ENCODE measurements around the gene RALA. TPM values are rescaled to one million over a fixed set of nuclear protein-coding genes. Genes with fewer than 3 reads are reported as not detected.
A peak's percentile ranks its signal among the peaks of the same experiment; 100 is the strongest.

Gene RALA
- total and polyA plus RNA-seq, 2 of the 13 experiments (the other 11 are each of a cell fraction or from before 2014, with no cell fraction given): 11.8 to 19.5 TPM

DNA sequence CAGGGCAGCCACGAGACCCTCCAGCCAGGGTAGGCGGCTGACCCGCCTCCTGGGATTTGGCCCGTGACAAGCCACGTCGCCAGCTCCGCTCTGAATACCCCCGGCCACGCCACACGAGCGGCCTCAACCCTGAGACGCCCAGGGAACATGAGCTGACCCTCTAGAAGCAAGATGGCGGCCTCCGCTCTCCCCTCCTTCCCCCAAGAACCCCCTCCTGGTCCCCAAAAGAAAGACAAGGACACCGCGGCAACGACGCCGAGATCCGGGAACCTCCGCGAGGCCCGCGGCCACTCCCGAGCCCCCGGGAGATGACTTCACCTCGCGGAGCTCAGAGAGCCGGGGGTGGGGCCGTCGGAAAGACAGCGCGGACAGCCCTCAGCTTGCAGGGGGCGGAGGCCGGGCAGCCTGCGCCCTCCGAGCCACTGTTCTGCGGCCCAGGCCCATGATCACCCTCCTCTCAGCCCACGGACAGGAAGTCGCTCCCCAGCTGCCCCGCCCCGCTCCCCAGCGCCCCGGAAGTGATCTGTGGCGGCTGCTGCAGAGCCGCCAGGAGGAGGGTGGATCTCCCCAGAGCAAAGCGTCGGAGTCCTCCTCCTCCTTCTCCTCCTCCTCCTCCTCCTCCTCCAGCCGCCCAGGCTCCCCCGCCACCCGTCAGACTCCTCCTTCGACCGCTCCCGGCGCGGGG, at the start of gene RALA (continued):
- TF ChIP-seq ZBTB1 (CRISPR knock-in tag; IDR thresholded peaks at IDR 0.05; ENCODE audit: borderline replicate concordance): no peak
- TF ChIP-seq MYNN (CRISPR knock-in tag; IDR thresholded peaks at IDR 0.05; ENCODE audit: low read depth): 0 out of 2 replicates have a peak, but pooled peaks have one; percentile 36
- TF ChIP-seq ZNF367 (CRISPR knock-in tag; IDR thresholded peaks at IDR 0.05; ENCODE audit: borderline replicate concordance): no peak
- TF ChIP-seq GFI1 (CRISPR knock-in tag; IDR thresholded peaks at IDR 0.05; ENCODE audit: borderline replicate concordance): no peak; the same call in 1 of the 2 replicates
- no peak; the same call in 1 of the 2 replicates for TF ChIP-seq ZBTB8A (CRISPR knock-in tag; IDR thresholded peaks at IDR 0.05; ENCODE audit: borderline replicate concordance, low read depth)
- TF ChIP-seq KAT2B (IDR thresholded peaks at IDR 0.05; ENCODE audit: borderline replicate concordance, low read depth, low read length): no peak
- TF ChIP-seq, protein P1, sequence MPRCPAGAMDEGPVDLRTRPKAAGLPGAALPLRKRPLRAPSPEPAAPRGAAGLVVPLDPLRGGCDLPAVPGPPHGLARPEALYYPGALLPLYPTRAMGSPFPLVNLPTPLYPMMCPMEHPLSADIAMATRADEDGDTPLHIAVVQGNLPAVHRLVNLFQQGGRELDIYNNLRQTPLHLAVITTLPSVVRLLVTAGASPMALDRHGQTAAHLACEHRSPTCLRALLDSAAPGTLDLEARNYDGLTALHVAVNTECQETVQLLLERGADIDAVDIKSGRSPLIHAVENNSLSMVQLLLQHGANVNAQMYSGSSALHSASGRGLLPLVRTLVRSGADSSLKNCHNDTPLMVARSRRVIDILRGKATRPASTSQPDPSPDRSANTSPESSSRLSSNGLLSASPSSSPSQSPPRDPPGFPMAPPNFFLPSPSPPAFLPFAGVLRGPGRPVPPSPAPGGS (CRISPR knock-in tag; IDR thresholded peaks at IDR 0.05): peak; percentile 54; the same call in 1 of the 2 replicates
- no peak; the same call in 1 of the 2 replicates for TF ChIP-seq SMYD3 (CRISPR knock-in tag; IDR thresholded peaks at IDR 0.05)
- TF ChIP-seq, protein P2, sequence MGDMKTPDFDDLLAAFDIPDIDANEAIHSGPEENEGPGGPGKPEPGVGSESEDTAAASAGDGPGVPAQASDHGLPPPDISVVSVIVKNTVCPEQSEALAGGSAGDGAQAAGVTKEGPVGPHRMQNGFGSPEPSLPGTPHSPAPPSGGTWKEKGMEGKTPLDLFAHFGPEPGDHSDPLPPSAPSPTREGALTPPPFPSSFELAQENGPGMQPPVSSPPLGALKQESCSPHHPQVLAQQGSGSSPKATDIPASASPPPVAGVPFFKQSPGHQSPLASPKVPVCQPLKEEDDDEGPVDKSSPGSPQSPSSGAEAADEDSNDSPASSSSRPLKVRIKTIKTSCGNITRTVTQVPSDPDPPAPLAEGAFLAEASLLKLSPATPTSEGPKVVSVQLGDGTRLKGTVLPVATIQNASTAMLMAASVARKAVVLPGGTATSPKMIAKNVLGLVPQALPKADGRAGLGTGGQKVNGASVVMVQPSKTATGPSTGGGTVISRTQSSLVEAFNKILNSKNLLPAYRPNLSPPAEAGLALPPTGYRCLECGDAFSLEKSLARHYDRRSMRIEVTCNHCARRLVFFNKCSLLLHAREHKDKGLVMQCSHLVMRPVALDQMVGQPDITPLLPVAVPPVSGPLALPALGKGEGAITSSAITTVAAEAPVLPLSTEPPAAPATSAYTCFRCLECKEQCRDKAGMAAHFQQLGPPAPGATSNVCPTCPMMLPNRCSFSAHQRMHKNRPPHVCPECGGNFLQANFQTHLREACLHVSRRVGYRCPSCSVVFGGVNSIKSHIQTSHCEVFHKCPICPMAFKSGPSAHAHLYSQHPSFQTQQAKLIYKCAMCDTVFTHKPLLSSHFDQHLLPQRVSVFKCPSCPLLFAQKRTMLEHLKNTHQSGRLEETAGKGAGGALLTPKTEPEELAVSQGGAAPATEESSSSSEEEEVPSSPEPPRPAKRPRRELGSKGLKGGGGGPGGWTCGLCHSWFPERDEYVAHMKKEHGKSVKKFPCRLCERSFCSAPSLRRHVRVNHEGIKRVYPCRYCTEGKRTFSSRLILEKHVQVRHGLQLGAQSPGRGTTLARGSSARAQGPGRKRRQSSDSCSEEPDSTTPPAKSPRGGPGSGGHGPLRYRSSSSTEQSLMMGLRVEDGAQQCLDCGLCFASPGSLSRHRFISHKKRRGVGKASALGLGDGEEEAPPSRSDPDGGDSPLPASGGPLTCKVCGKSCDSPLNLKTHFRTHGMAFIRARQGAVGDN (CRISPR knock-in tag; IDR thresholded peaks at IDR 0.05): peak; percentile 88
- TF ChIP-seq PHF20 (CRISPR knock-in tag; IDR thresholded peaks at IDR 0.05): no peak; the same call in none of the 2 replicates
- TF ChIP-seq SPEN (CRISPR knock-in tag; IDR thresholded peaks at IDR 0.05; ENCODE audit: low read depth): peak; percentile 77
- TF ChIP-seq FOXA1 (IDR thresholded peaks at IDR 0.05): no peak
- no peak for TF ChIP-seq FOXA1 (CRISPR knock-in tag; IDR thresholded peaks at IDR 0.05)
- TF ChIP-seq, protein P3, sequence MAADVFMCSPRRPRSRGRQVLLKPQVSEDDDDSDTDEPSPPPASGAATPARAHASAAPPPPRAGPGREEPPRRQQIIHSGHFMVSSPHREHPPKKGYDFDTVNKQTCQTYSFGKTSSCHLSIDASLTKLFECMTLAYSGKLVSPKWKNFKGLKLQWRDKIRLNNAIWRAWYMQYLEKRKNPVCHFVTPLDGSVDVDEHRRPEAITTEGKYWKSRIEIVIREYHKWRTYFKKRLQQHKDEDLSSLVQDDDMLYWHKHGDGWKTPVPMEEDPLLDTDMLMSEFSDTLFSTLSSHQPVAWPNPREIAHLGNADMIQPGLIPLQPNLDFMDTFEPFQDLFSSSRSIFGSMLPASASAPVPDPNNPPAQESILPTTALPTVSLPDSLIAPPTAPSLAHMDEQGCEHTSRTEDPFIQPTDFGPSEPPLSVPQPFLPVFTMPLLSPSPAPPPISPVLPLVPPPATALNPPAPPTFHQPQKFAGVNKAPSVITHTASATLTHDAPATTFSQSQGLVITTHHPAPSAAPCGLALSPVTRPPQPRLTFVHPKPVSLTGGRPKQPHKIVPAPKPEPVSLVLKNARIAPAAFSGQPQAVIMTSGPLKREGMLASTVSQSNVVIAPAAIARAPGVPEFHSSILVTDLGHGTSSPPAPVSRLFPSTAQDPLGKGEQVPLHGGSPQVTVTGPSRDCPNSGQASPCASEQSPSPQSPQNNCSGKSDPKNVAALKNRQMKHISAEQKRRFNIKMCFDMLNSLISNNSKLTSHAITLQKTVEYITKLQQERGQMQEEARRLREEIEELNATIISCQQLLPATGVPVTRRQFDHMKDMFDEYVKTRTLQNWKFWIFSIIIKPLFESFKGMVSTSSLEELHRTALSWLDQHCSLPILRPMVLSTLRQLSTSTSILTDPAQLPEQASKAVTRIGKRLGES (CRISPR knock-in tag; IDR thresholded peaks at IDR 0.05; ENCODE audit: borderline replicate concordance): no peak
- peak; percentile 45; the same call in 1 of the 2 replicates for TF ChIP-seq AHR (CRISPR knock-in tag; IDR thresholded peaks at IDR 0.05)
- TF ChIP-seq ZNF788 (CRISPR knock-in tag; IDR thresholded peaks at IDR 0.05; ENCODE audit: borderline replicate concordance): peak; percentile 66; the same call in 1 of the 2 replicates
- TF ChIP-seq, protein P4, sequence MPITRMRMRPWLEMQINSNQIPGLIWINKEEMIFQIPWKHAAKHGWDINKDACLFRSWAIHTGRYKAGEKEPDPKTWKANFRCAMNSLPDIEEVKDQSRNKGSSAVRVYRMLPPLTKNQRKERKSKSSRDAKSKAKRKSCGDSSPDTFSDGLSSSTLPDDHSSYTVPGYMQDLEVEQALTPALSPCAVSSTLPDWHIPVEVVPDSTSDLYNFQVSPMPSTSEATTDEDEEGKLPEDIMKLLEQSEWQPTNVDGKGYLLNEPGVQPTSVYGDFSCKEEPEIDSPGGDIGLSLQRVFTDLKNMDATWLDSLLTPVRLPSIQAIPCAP (CRISPR knock-in tag; IDR thresholded peaks at IDR 0.05; ENCODE audit: low read depth): no peak
- no peak for TF ChIP-seq ZFP62 (CRISPR knock-in tag; IDR thresholded peaks at IDR 0.05)
- TF ChIP-seq ELF4 (CRISPR knock-in tag; IDR thresholded peaks at IDR 0.05; ENCODE audit: borderline replicate concordance): peak; percentile 80; the same call in 1 of the 2 replicates
